ENCODE measurements around the gene DERA. TPM values are rescaled to one million over a fixed set of nuclear protein-coding genes. Genes with fewer than 3 reads are reported as not detected.
"Not testable (repeated sequence)": the region's sequence is repeated elsewhere in the genome, so short reads cannot be mapped to it uniquely, and the experiment has no call there.

The DERA gene
- total and polyA plus RNA-seq, 12 donors = 15.9 to 72.3 (median 31.4) TPM

GRCh38 chr12:15936751-15937150 lies 25.6 kb downstream of the DERA start:
- TF ChIP-seq, protein P1, sequence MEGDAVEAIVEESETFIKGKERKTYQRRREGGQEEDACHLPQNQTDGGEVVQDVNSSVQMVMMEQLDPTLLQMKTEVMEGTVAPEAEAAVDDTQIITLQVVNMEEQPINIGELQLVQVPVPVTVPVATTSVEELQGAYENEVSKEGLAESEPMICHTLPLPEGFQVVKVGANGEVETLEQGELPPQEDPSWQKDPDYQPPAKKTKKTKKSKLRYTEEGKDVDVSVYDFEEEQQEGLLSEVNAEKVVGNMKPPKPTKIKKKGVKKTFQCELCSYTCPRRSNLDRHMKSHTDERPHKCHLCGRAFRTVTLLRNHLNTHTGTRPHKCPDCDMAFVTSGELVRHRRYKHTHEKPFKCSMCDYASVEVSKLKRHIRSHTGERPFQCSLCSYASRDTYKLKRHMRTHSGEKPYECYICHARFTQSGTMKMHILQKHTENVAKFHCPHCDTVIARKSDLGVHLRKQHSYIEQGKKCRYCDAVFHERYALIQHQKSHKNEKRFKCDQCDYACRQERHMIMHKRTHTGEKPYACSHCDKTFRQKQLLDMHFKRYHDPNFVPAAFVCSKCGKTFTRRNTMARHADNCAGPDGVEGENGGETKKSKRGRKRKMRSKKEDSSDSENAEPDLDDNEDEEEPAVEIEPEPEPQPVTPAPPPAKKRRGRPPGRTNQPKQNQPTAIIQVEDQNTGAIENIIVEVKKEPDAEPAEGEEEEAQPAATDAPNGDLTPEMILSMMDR (IDR thresholded peaks at IDR 0.05) = no peak
- no peak for TF ChIP-seq POLR2A (IDR thresholded peaks at IDR 0.05)
- intact Hi-C loops (cut with DNase I) = no loop called here
- H3K4me3 ChIP-seq = no peak overlapping the region
- H3K4me1 ChIP-seq (replicated peaks in 1 of 2) = no peaks in the 10 kb centered on the region
- H3K36me3 ChIP-seq (replicated peaks in 1 of 2) = no peaks in the 10 kb centered on the region
- H3K27me3 ChIP-seq = no peaks in the 10 kb centered on the region
- 90 to 95% (median 91%) methylated on average over 3 of the region's 3 CpGs for WGBS, 4 donors
- no peak for DNase-seq
- no peak overlapping the region for H3K27ac ChIP-seq
- peaks cover 0 to 7% (median 6%) of the 10 kb centered on the region in 3 donors for H3K9me3 ChIP-seq (replicated peaks in 1 of 3)

DNA sequence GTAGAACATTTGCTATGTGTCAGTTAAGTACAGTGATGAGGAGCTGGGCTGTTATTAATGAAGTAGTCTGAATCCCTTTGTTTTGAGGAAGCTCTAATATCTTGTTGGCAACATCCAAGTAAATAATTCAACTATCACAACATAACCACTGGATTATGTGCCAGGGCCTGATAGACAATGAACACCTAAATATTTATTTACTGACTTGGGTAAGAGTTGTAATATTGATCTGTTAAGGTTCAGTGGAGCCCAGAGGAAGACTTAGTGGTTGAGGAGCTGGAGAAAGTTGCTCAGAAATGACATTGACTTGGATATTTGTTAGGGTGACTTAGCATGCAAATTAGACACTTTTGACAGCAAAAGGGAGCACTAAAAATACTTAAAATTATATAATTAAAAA lies 26.8 kb downstream of the DERA start:
- no peaks in the 10 kb centered on the region for H3K4me1 ChIP-seq (replicated peaks in 1 of 2)
- no peaks in the 10 kb centered on the region for H3K27me3 ChIP-seq
- TF ChIP-seq, protein P1 (IDR thresholded peaks at IDR 0.05) = no peak
- TF ChIP-seq POLR2A (IDR thresholded peaks at IDR 0.05) = no peak
- intact Hi-C loops (cut with DNase I) = no loop called here
- DNase-seq = no peak
- peaks cover 0 to 7% (median 6%) of the 10 kb centered on the region in 3 donors for H3K9me3 ChIP-seq (replicated peaks in 1 of 3)
- H3K36me3 ChIP-seq (replicated peaks in 1 of 2) = no peaks in the 10 kb centered on the region
- no peak overlapping the region for H3K27ac ChIP-seq
- no peak overlapping the region for H3K4me3 ChIP-seq

DNA sequence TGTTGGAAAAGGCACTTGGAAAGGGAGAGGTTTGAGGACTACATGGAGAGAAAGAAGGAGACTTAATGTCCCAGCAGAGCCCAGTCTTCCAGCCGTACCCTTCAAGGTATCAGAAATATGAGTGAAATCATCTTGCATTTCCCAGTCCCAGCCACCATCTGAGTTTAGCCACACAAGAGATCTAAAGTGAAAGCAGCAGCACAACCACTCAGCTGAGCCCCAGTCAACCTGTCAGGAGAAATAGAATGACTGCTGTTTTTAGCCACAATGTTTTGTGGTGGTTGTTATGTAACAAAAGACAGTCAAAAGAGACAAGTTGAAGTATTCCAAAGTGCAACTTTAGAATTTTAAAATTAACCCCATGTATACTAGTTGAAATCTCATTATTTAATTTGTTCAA lies 28.0 kb downstream of the DERA start:
- Histone ChIP-seq H3K4me1 (replicated peaks in 1 of 2) (no peaks in the 10 kb centered on the region), H3K9me3 (replicated peaks in 1 of 3) (peaks cover 0 to 7% (median 6%) of the 10 kb centered on the region in 3 donors)
- intact Hi-C loops (cut with DNase I) = no loop called here

GRCh38 chr12:15942475-15942874 lies 31.3 kb downstream of the DERA start:
- TF ChIP-seq POLR2A (IDR thresholded peaks at IDR 0.05) = no peak
- TF ChIP-seq, protein P1 (IDR thresholded peaks at IDR 0.05) = no peak
- no peaks in the 10 kb centered on the region for H3K27me3 ChIP-seq
- no peaks in the 10 kb centered on the region for H3K4me1 ChIP-seq (replicated peaks in 1 of 2)
- no peak overlapping the region for H3K4me3 ChIP-seq
- no peaks in the 10 kb centered on the region for H3K36me3 ChIP-seq (replicated peaks in 1 of 2)
- WGBS, 4 donors = 92 to 96% (median 94%) methylated on average over 5 of the region's 5 CpGs
- H3K9me3 ChIP-seq (replicated peaks in 1 of 3) = peaks cover 0 to 7% (median 6%) of the 10 kb centered on the region in 3 donors
- intact Hi-C loops (cut with DNase I) = no loop called here
- H3K27ac ChIP-seq = no peak overlapping the region
- DNase-seq = no peak

More for the DNA sequence above, 28.0 kb downstream of the DERA start:
- WGBS, 4 donors = 89 to 100% (median 97%) methylated on average over 1 of the region's 1 CpG
- DNase-seq = no peak
- no peaks in the 10 kb centered on the region for H3K27me3 ChIP-seq
- no peak overlapping the region for H3K4me3 ChIP-seq
- no peak overlapping the region for H3K27ac ChIP-seq
- no peaks in the 10 kb centered on the region for H3K36me3 ChIP-seq (replicated peaks in 1 of 2)
- TF ChIP-seq, protein P1 (IDR thresholded peaks at IDR 0.05) = no peak
- TF ChIP-seq POLR2A (IDR thresholded peaks at IDR 0.05) = no peak

- H3K9me3 ChIP-seq (replicated peaks in 1 of 3); H3K27me3 ChIP-seq; H3K36me3 ChIP-seq (replicated peaks in 1 of 2); intact Hi-C loops (cut with DNase I); H3K4me3 ChIP-seq; H3K4me1 ChIP-seq (replicated peaks in 1 of 2); H3K27ac ChIP-seq; DNase-seq: not testable (repeated sequence)
- 93 to 98% (median 97%) methylated on average over 5 of the region's 5 CpGs for WGBS, 4 donors
Measured at GRCh38 chr12:15943519-15943918, 32.4 kb downstream of the DERA start.

DNA sequence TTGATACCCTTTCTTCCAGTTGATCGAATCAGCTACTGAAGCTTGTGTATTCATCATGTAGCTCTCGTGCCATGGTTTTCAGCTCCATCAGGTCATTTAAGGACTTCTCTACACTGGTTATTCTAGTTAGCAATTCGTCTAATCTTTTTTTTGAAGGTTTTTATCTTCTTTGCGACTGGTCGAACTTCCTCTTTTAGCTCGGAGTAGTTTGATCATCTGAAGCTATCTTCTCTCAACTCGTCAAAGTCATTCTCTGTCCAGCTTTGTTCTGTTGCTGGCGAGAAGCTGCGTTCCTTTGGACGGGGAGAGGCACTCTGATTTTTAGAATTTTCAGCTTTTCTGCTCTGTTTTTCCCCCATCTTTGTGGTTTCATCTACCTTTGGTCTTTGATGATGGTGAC lies 37.3 kb downstream of the DERA start:
- intact Hi-C loops (cut with DNase I); H3K9me3 ChIP-seq (replicated peaks in 1 of 3); H3K27me3 ChIP-seq; H3K36me3 ChIP-seq (replicated peaks in 1 of 2); H3K4me1 ChIP-seq (replicated peaks in 1 of 2); DNase-seq; H3K4me3 ChIP-seq; H3K27ac ChIP-seq: not testable (repeated sequence)
- 95 to 99% (median 96%) methylated on average over 10 of the region's 10 CpGs for WGBS, 4 donors

Data from adrenal gland (tissue), 12 donors.